NCI-H1694 treated with DMSO at 0.1 percent for 48 hours (cell line): ENCODE measurements around the gene SLC17A9.

Experiments
- DNase-seq: peaks from one replicate; lab custom pipeline; 2025; lab: John Stamatoyannopoulos, UW

Gene SLC17A9

DNA sequence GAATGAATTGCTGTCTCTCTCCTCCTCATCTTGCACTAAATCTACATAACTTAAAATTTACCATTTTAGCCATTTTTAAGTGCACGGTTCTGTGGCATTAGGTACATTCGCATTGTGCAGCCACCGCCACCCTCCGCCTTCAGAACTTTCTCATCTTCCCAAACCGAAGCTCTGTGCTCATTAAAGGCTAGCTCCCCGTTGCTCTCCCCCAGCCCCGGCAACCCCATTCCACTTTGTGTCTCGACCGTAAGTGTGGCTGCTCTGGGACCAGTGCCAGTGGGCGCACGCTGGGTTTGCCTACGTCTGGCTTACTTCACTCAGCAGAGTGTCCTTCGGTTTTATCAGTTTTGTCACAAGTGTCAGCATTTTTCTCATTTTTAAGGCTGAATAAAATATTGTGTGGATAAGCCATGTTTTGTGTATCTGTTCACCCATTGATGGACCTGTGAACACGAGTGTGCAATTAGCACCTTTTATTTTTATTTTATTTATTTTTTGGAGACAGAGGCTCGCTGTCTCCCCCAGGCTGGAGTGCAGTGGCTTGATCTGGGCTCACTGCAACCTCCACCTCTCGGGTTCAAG is 16.8 kb downstream of the SLC17A9 start:
- no peak for DNase-seq

DNA sequence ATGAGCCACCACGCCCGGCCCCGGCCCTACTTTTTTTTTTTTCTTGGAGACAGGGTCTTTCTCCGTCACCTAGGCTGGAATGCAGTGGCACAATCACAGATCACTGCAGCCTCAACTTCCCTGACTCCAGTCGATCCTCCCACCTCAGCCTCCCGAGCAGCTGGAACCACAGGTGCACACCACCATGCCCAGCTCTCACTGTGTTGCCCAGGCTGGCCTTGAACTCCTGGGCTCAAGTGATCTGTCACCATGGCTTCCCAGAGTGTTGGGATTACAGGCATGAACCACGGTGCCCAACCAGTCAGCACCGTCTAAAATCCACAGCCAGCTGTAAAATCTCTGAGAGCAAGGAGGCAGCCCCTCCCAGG is 17.4 kb downstream of the SLC17A9 start:
- no peak for DNase-seq

DNA sequence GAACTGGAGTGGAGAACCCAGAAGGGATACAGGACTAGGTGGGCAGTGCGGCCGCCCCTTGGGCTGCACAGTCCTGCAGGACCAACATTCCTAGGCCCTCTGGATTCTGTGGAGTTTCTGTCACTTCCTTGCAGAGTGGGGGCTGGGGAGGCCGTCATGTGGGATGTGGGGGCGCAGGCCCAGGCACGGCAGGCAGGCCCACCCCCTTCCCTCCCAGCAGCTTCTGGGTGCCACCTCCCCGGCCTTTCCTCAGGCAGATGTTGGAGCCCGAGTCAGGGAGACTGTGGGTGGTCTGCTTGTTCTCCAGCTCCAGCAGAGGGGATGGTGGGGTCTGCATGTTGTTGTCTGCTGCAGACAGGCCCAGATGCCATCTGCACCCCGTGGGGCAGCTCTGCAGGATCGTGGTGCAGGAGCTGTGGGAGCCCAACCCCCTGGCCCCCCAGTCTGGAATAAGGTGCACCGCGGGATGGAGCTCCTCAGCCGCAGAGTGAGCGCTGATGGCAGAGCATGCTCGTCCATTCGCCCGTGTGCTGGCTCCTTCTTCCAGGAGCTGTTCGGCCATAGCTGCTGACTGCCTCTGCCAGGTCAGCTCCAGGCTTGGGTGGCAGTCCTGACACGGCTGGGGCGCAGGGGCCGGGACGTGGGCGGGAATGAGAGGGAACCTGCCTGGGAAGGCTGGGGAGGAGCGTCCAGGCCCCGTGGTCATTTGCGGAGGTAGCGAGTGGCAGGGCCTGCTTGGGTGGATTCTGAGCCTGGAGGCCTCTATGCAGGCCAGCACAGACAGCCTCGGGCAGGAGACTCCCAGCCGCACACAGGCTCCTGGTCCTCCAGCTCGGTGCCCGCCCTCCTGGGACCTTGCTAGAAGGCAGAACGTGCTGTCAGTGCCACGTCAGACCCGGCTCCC is 18.1 kb downstream of the SLC17A9 start:
- no peak for DNase-seq

DNA sequence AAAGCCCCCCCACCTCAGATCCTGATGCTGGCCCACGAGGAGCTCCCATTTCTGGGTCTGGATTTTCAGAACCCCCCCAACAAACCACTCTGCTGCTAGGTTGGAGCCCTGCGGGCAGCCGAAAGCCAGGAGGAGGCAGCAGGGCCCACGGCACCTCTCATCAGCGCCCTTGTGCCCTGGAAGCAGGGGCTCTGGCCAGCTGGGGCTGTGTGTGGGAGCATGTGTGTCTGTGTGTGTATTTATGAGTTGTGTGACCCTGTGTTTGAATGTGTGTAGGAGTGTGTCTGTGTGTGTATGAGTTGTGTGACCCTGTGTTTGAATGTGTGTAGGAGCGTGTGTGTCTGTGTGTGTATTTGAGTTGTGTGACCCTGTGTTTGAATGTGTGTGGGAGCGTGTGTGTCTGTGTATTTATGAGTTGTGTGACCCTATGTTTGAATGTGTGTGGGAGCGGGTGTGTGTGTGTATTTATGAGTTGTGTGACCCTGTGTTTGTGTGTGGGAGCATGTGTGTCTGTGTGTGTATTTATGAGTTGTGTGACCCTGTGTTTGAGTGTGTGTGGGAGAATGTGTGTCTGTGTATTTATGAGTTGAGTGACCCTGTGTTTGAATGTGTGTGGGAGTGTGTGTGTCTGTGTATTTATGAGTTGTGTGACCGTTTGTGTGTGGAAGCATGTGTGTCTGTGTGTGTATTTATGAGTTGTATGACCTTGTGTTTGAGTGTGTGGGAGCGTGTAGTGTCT is 18.9 kb downstream of the SLC17A9 start:
- no peak for DNase-seq

DNA sequence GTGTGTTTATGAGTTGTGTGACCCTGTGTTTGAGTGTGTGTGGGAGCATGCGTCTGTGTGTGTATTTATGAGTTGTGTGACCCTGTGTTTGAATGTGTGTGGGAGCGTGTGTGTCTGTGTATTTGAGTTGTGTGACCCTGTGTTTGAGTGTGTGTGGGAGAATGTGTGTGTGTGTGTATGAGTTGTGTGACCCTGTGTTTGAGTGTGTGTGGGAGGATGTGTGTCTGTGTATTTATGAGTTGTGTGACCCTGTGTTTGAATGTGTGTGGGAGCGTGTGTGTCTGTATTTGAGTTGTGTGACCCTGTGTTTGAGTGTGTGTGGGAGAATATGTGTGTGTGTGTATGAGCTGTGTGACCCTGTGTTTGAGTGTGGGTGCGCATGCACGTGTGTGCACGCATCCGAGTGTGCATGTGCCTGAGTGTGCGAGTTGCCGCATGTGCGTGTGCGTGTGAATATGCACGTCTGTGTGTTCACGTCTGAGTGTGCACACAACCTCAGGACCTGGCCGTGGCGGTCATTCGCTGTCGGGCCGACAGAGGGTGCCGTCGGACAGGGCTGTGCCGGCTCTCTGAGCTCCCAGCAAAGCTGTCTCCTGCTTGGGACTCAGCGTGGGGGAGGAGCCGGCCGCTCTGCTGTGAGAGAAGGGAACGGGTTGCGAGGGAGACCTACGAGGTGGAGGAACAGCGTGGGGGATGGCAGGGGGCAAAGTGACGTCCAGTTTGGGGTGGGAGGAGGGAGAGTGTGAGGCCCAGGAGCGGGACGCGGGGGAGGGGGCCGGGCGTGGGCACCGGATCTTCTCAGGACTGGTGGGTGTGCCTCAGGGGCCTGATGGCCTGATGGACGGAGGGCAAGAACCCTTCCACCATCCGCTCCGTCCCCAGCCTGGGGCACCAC is 19.7 kb downstream of the SLC17A9 start:
- peak; percentile 53 for DNase-seq

DNA sequence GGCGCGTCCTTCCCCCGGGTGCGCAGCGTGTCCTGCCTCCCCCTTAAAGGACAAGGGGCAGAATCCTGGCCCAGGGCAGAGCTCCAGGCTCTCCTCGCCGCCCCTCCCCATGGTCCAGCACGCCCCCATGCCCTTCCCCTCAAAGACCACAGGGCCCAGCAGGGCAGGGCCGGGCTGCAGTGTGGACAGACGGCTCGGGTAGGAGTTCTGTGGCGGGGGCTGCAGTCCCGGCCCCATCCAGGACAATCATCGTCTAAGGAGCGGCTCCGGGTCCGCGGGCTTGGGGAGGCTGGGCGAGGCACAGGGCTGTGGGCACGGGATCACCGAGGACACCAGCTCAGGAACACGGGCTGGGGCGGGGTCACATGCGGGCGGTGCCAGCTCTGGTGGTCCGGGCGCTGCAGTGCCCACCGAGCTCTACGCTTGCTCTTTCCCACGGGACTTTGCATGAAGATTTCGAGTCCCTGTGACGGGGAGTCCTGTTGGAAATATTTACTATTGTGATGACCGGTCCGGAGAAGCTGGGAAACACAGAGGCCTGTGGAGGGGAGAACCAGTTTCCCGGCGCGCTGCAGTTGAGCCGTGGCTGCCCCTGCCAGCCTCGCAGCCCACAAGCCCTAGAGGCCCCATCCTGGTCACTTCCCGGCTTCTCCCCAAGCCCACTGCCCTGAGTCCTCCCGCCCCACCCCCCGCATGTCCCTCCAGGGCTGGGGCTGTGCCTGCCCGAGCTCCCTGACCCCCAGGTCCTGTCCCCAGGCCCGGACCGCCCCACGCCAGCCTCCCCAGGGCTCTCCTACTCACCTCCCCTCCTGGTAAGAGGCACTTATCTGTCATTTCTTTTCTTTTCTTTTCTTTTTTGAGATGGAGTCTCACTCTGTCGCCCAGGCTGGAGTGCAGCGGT is 20.6 kb downstream of the SLC17A9 start:
- DNase-seq: no peak

DNA sequence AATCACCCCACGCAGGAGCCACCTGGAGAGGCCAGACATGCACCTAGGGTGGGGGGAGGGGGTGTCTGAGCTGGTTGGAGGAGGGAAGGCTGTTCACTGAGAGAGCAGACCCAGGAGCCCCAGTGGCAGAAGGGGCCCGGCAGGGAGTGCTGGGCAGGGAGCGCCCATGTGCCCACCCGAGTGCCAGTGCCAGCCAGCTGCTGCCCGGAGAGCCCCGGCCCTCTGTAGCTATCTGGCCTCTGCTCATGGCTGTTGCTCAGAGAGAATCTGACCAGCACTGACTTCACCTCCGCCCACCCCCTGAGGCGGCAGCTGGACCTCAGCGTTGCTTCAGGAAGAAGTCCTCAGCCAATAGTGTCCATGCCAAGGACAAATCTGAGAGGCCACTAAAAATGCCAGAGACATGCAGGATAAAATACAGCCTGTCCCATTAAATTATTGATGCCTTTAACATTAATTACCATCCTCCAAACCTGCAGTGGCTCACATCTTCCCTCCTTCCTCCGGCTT is 22.8 kb downstream of the SLC17A9 start:
- no peak for DNase-seq

DNA sequence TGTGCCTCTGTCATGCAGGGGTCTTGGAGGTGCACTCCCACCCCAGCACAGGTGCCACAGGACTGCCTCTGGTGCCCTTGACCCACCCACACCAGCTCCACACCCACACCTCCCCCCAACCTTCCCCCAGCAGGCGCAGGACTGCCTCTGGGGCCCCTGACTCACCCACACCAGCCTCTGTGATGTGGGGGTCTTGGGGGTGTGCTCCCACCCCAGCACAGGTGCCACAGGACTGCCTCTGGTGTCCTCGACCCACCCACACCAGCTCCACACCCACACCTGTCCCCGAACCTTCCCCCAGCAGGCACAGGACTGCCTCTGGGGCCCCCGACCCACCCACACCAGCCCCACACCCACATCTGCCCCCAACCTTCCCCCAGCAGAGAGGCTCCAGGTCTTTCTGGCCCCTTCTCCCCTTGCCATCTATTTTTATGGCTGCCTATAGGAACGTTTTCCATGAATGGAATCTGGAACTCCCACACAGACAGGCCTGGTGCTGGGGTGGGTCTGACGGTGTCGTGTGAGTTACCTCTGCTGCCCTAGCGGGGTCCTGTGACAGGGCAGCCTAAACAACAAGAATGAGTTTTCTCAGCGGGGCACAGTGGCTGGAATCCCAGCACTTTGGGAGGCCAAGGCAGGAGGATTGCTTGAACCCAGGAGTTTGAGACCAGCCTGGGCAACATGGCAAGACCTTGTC is 23.5 kb downstream of the SLC17A9 start:
- no peak for DNase-seq

DNA sequence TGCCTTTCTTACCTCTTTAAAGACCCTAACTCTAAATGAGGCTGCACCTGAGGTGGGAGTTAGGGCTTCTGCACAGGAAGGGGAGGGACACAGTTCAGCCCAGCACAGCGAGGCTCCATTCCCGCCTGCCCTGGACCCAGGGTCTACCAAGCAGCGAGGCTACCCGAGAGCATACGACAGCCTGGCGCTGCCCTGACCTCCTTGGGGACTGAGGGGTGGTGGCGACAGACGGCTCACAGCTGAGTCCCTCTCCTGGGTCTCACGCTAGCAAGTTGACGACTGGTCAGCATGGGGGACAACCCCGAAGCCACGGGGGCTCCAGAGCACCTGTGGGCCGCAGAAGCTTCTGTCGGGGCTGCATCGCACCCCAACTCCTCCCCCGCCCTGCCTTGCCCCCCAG is 24.4 kb downstream of the SLC17A9 start:
- no peak for DNase-seq

DNA sequence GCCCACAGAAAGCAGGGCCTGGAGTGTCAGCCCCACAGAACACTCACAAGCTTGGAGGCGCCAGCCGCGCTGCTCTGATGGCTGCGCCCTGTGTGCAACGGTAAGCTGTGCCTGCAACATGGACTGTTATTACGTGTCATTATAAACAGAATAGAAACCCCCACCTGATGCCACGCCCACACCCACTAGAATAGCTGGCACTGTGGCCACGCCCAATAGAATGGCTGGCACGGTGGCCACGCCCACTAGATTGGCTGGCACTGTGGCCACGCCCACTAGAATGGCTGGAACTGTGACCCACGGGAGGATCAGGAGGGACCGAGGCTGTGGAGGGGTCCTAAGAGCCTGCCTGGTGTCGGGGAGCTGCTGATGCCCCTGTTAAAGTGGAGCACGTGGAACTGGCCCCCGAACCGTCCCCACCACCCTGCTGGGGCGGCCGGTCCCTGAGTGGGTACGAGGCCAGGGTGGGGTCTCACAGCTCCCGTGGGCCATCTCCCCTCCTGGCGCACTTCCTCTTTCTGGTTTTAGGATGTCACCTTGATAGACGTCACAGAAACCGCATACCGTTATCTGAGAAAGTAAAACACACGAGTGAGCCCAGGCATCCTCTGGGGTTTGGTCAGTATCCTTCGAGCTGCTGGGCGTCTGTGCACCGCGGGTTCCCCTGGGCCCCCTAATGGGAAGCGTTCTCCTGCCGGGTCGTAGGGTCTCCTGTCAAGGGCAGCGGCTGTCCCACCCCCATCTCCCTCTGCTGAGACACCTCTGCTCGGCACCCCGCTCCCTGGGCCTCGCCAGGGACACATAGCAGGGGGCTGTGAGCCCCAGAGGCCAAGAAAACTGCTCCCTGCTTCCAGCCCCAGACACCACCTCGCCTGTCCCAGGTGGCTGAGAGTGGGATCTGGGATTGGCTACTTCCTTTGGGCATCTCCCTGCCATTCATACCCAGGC is 25.4 kb downstream of the SLC17A9 start:
- no peak for DNase-seq

DNA sequence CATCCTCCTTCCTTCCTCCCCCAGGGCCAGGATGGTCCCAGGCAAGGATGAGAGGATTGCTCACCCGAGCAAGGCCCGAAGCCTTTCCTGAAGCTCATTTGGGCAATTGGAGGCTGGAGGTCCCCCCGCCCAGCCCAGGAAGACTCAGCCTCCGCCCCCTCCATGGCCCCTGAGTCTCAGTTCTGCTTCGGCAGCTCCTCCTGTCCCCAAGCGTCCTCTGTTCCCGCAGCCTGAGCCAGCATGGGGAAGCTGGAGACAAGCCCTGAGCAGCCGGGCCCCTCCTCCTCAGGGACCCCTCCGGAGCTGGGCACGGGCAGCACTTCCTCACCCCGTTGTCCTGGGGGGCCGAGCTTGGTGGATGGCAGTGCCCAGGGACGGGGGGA is 26.0 kb downstream of the SLC17A9 start:
- DNase-seq: no peak

DNA sequence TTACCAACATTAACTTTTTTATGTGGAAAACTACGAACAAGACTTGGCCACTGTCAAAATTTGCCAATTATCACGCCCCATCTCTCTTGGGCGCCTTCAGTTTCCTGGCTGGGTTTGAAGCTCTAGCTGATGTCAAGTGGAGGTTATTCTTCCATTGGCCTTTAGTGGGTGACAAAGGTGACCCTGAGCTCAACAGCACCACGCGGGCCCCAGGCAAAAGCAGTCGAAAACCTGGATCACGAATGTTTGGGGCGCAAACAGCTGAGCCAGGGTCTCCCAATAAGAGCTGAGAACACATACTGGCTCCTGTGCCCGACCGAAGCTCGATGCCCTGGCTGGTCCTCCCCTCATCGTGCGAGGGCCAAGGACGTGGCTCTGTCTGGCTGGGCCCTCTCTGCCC is 26.8 kb downstream of the SLC17A9 start:
- DNase-seq: no peak

DNA sequence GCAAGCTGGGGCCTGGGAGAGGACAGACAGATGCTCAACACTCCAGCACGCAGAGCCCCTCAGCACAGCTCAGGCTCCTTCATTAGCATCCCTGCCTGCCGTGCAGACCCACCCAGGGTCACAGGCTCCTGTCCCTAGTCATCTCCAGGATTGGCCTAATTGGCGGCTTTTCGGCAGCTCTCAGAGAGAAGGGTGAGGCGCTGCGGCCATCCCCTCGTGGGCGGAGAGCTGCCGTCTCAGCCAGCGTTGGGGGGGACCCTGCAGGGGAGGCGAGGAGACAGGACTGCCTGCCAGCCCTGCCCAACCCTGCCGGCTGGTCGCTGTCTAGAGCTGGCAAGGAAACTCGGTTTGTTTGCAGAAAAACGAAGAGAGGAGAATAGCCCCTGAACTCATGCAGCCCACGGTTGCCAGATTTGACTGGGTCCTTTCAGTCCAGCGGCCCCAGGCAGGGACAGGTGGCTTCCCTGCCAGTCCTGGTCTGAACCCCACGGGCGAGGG is 27.4 kb downstream of the SLC17A9 start:
- no peak for DNase-seq

DNA sequence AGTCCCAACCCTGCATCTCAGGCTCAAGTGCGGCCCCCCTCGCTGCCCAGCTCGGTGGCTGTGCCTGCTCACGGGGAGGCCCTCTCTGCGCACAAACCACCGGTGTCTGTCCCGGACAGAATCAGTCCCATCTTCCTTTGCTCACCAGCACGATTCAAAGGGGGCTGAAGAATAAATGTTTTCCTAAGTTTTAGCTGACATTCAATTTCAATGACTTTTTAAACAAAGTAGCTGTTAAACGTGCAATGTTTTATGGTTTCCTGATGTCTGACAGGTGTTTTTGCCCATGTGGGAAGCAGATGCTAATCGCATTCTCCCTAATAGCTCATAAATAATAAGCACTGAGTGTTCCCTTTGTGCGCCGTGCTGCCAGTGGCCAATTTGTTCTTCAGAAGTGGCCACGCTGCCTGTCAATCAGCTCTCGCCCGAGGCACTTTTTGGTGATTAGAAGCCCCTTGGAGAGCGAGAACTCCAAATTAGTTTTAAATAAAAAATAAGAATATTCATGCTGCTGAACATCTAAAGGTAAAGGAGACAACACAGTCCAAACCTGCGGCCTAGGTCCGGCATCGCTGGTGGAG is 28.0 kb downstream of the SLC17A9 start:
- no peak for DNase-seq

DNA sequence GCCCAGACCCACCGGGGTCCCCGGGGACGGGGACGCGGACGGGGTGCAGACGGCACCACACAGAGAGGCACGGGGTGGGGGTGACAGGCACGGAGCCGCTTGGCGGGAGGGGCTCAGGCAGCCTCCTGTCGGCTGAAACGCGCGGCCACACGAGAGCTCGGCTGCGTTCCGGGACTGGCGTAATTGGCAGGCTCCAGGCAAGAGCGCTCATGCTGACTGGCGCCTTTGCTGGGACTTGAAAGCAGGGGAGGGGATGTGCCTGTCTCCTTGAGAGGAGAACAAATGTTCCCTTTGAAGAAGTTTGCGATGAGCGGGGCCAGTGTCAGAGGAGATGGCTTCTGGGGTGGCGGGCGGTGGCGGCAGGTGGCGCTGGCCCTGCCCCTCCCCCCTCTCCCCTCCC is 28.5 kb downstream of the SLC17A9 start:
- DNase-seq: no peak

DNA sequence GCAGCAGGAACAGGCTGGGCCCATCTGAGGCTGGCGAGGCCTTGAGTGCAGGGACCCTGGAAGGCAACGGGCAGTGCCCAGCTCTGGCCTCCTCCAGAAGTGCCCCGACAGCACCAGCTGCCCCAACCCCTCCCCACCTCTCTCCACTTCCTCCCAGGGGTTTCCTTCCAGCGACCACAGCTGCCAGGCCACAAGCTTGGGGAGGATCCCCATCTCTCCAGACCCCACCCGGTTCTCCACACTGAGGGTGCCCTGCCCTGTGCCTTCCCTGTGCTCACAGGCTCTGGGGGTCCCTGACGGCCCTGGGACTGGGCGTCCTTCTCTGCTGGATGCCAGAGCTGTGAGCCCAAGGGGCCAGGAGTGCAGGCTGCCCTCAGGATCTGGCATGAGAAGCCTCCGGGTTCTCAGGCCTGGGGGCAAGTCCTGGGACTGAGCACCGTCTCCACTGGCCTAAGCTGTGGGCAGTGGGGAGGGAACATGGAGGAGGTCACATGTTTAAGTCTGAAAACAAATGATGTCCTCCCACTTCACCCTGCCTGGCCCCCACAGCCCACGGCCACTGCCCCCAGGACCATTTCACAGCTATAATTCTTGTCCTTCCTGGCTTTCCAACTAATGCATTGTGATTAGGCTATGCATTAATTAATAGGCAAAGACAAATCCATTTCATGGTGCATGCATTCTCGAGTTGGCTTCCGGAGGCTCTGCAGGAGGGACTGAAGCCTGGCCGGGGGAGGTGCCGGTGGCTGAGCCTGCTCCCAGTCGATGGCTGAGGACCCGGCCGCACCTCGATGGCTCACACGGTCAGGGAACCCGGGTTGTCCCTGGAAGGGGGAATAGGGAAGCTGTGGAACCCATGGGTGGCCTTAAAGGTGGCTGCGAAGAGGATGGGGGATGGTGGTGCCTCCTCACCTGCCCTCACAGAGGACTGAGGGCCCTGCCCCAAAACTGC is 29.9 kb downstream of the SLC17A9 start:
- DNase-seq: no peak

DNA sequence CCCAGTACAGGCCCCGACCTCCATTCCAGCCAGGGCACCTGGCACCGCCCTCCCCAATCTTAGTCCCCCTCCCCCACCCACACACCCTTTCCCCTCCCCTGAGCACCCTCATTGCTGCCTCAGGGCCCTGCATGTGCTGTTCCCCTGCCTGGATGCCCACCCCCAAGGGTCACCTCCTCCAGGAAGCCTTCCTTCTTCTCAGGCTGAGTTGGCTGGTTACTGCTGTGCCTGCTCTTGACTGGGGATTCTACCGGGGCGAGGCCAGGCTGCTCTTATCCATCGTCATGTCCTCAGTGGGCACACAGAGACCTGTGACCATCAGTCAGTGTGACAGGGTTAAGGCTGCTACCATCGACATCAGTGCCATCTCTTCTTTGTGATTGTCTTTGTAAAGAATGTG is 30.7 kb downstream of the SLC17A9 start:
- DNase-seq: no peak
